Measurements from ENCODE around the gene ABLIM2. TPM values are rescaled to one million over a fixed set of nuclear protein-coding genes. Genes with fewer than 3 reads are reported as not detected.
A peak's percentile ranks its signal among the peaks of the same experiment; 100 is the strongest.

ABLIM2 gene
- total RNA-seq, 2 donors from 2014 or later = 0.24 to 0.25 TPM

- H3K27me3 Mint-ChIP-seq = peaks cover 0 to 3% of the 10 kb centered on the region in 2 donors
- ATAC-seq (no peak), DNase-seq (ENCODE audit: low spot score) (no peak)
- H3K4me1 Mint-ChIP-seq (ENCODE audit: low read depth in 2 of 2) = no peaks in the 10 kb centered on the region
- no peak overlapping the region for H3K27ac Mint-ChIP-seq
- H3K36me3 Mint-ChIP-seq = no peaks in the 10 kb centered on the region
- no peak overlapping the region for H3K4me3 Mint-ChIP-seq
- no peaks in the 10 kb centered on the region for H3K9me3 Mint-ChIP-seq
Measured at GRCh38 chr4:8029689-8030088, 128.9 kb downstream of the ABLIM2 start.

- no peak overlapping the region for H3K4me3 Mint-ChIP-seq
- H3K27ac Mint-ChIP-seq = no peak overlapping the region
- no peaks in the 10 kb centered on the region for H3K4me1 Mint-ChIP-seq (ENCODE audit: low read depth in 2 of 2)
- no peaks in the 10 kb centered on the region for H3K36me3 Mint-ChIP-seq
- H3K27me3 Mint-ChIP-seq = peaks cover 0 to 3% of the 10 kb centered on the region in 2 donors
- DNase-seq (ENCODE audit: low spot score) (no peak), ATAC-seq (no peak)
- no peaks in the 10 kb centered on the region for H3K9me3 Mint-ChIP-seq
Measured at GRCh38 chr4:8028884-8029568, 129.6 kb downstream of the ABLIM2 start.

DNA sequence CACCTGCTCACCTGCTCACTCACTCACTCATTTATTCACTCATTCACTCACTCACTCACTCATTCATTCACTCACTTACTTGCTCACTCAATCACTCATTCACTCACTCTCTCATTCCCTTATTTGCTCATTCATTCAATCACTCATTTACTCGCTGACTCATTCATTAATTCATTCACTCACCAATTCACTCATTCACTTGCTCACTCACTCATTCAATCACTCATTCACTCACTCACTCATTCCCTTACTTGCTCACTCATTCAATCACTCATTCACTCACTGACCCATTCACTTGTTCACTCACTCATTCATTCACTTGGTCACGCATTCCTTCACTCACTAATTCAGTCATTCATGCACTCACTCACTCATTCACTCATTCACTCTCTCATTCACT is 130.2 kb downstream of the ABLIM2 start:
- H3K9me3 Mint-ChIP-seq = no peaks in the 10 kb centered on the region
- H3K27ac Mint-ChIP-seq = no peak overlapping the region
- H3K4me1 Mint-ChIP-seq (ENCODE audit: low read depth in 2 of 2) = no peaks in the 10 kb centered on the region
- H3K27me3 Mint-ChIP-seq = peaks cover 0 to 3% of the 10 kb centered on the region in 2 donors
- H3K36me3 Mint-ChIP-seq = no peaks in the 10 kb centered on the region
- ATAC-seq (no peak), DNase-seq (ENCODE audit: low spot score) (no peak)
- H3K4me3 Mint-ChIP-seq = no peak overlapping the region

- DNase-seq (ENCODE audit: low spot score) = no peak
- no peak for ATAC-seq
- Mint-ChIP-seq H3K27ac (no peak overlapping the region), H3K27me3 (no peaks in the 10 kb centered on the region), H3K9me3 (no peaks in the 10 kb centered on the region), H3K4me1 (ENCODE audit: low read depth in 2 of 2) (no peaks in the 10 kb centered on the region), H3K4me3 (no peak overlapping the region), H3K36me3 (no peaks in the 10 kb centered on the region)
Measured at GRCh38 chr4:8026453-8026852, 132.2 kb downstream of the ABLIM2 start.

DNA sequence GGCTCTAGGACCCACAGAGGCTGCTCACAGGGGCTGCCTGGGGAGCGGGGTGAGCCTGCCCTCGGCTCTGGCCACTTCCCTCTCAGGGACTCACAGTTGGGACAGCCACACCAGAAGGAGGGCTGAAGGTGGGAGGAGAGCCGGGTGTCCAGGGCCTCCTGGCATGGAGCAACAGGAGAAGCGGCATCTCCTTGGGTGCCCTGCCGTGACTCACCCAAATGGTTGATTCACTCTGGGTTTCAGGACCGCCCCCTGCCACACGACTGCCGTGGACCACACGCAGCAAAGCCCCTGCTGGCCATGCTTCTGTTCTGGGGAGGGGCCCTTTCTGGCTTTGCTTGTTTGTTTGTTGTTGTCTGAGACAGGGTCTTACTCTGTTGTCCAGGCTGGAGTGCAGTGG is 132.9 kb downstream of the ABLIM2 start:
- no peak for DNase-seq (ENCODE audit: low spot score)
- no peaks in the 10 kb centered on the region for H3K9me3 Mint-ChIP-seq
- no peak overlapping the region for H3K27ac Mint-ChIP-seq
- H3K4me1 Mint-ChIP-seq (ENCODE audit: low read depth in 2 of 2) = no peaks in the 10 kb centered on the region
- H3K36me3 Mint-ChIP-seq = no peaks in the 10 kb centered on the region
- no peak for ATAC-seq
- no peak overlapping the region for H3K4me3 Mint-ChIP-seq
- no peaks in the 10 kb centered on the region for H3K27me3 Mint-ChIP-seq

GRCh38 chr4:8024073-8024786 is 134.4 kb downstream of the ABLIM2 start:
- no peaks in the 10 kb centered on the region for H3K27me3 Mint-ChIP-seq
- H3K36me3 Mint-ChIP-seq = no peaks in the 10 kb centered on the region
- DNase-seq (ENCODE audit: low spot score) (no peak), ATAC-seq (peak in 1 of 2 donors; percentile 18)
- no peaks in the 10 kb centered on the region for H3K9me3 Mint-ChIP-seq
- H3K4me1 Mint-ChIP-seq (ENCODE audit: low read depth in 2 of 2) = no peaks in the 10 kb centered on the region
- H3K4me3 Mint-ChIP-seq = no peak overlapping the region
- no peak overlapping the region for H3K27ac Mint-ChIP-seq

DNA sequence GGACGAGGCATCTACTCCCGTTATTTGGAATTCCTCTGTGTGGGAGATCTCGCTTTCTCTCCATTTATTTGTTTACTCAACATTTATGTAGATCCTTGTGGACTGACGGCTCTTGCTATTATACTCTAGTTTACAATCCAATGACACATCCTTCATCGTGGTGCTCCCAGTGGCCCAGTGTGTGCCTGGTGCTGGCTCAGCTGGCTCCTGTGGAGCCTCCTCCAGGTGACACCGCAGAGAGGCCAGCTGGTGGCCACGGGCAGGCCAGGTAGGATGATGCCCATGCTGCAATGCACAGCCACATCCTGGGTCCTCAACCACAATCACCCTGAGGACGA is 134.9 kb downstream of the ABLIM2 start:
- Mint-ChIP-seq H3K27ac (no peak overlapping the region), H3K4me3 (no peak overlapping the region), H3K4me1 (ENCODE audit: low read depth in 2 of 2) (no peaks in the 10 kb centered on the region), H3K36me3 (no peaks in the 10 kb centered on the region), H3K27me3 (peaks cover 0 to under 1% of the 10 kb centered on the region in 2 donors), H3K9me3 (no peaks in the 10 kb centered on the region)
- ATAC-seq (peak in 1 of 2 donors; percentile 2), DNase-seq (ENCODE audit: low spot score) (no peak)

DNA sequence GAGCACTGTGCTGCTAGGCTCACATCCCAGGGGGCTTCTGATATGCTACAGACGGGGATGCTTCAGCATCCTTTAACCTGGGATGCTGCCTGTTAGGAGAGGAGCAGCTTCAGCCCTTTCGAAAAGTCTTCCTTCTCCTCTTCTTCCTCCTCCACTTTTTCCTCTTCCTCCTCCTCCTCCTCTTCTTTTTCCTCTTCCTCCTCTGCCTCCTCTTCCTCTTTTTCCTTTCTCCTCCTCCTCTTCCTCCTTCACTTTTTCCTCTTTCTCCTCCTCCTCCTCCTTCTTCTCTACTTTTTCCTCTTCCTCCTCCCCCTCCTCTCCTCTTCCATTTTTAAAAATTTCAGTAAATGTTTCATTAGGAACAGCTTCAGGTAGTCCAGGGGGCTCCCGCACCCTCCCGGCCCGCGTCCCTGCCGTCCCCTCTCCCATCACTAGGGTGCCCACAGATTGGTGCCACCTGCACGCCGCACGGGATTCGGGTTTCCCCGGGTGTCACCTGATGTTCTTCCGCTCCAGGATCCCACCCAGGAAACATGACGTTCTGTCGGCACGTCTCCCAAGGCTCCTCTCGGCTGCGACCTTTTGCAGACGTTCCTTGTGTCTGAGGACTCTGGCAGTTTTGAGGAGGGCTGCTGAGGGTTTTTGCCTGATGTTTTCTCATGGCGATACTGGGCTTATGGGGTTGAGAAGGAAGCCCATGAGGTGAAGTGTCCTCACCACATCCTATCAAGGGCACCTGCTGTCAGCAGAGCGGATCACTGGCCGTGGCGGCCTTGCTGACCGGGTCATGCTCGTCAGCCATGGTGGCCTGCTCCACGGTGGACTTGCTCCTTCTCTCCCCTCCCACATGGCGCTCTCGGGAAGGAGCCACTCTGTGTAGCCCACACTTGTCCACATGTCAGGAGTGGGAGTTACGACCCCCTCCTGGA is 135.6 kb downstream of the ABLIM2 start:
- Mint-ChIP-seq H3K9me3 (no peaks in the 10 kb centered on the region), H3K4me1 (ENCODE audit: low read depth in 2 of 2) (no peaks in the 10 kb centered on the region), H3K36me3 (no peaks in the 10 kb centered on the region), H3K27ac (no peak overlapping the region), H3K4me3 (no peak overlapping the region), H3K27me3 (peaks cover 0 to 7% of the 10 kb centered on the region in 2 donors)
- DNase-seq (ENCODE audit: low spot score) (no peak), ATAC-seq (no peak)

- no peak for DNase-seq (ENCODE audit: low spot score)
- no peak overlapping the region for H3K27ac Mint-ChIP-seq
- H3K27me3 Mint-ChIP-seq = peaks cover 0 to 8% of the 10 kb centered on the region in 2 donors
- no peaks in the 10 kb centered on the region for H3K4me1 Mint-ChIP-seq (ENCODE audit: low read depth in 2 of 2)
- no peaks in the 10 kb centered on the region for H3K36me3 Mint-ChIP-seq
- ATAC-seq = no peak
- no peak overlapping the region for H3K4me3 Mint-ChIP-seq
- H3K9me3 Mint-ChIP-seq = no peaks in the 10 kb centered on the region
Measured at GRCh38 chr4:8021796-8022195, 136.8 kb downstream of the ABLIM2 start.

- Mint-ChIP-seq H3K27me3 (peaks cover 0 to 8% of the 10 kb centered on the region in 2 donors), H3K36me3 (no peaks in the 10 kb centered on the region), H3K4me3 (no peak overlapping the region), H3K27ac (no peak overlapping the region), H3K4me1 (ENCODE audit: low read depth in 2 of 2) (no peaks in the 10 kb centered on the region), H3K9me3 (no peaks in the 10 kb centered on the region)
- ATAC-seq = no peak
- no peak for DNase-seq (ENCODE audit: low spot score)
Measured at GRCh38 chr4:8019396-8020365, 138.9 kb downstream of the ABLIM2 start.

DNA sequence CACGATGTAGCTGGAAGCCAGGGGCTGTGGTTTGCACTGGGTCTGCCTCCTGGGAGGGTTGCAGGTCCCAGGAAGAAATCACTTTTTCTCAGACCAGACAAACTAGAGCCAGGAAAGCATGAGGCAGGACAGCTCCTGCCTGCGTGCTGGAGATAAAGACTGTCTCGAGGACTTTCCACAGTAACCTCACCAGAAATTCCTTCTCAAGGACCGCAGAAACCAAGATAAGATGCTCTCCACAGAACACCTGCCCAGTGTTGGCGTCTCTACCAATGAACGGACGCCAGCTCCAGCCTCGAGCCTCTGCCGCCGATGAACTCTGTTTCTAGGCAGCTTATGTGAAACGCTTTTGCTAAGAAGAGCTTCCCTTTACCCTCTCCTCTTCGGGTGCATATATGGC is 142.1 kb downstream of the ABLIM2 start:
- Mint-ChIP-seq H3K27me3 (peaks cover 3 to 23% of the 10 kb centered on the region in 2 donors), H3K27ac (no peak overlapping the region), H3K4me3 (no peak overlapping the region), H3K9me3 (no peaks in the 10 kb centered on the region), H3K4me1 (ENCODE audit: low read depth in 2 of 2) (no peaks in the 10 kb centered on the region), H3K36me3 (no peaks in the 10 kb centered on the region)
- DNase-seq (ENCODE audit: low spot score) (no peak), ATAC-seq (no peak)

GRCh38 chr4:8015512-8015911 is 143.1 kb downstream of the ABLIM2 start:
- H3K4me3 Mint-ChIP-seq = no peak overlapping the region
- peaks cover 3 to 23% of the 10 kb centered on the region in 2 donors for H3K27me3 Mint-ChIP-seq
- H3K9me3 Mint-ChIP-seq = no peaks in the 10 kb centered on the region
- no peak for ATAC-seq
- no peak overlapping the region for H3K27ac Mint-ChIP-seq
- no peaks in the 10 kb centered on the region for H3K4me1 Mint-ChIP-seq (ENCODE audit: low read depth in 2 of 2)
- no peaks in the 10 kb centered on the region for H3K36me3 Mint-ChIP-seq
- DNase-seq (ENCODE audit: low spot score) = no peak
